IMR-90 (cell line): ENCODE measurements around the gene IFT57. TPM values are rescaled to one million over a fixed set of nuclear protein-coding genes. Genes with fewer than 3 reads are reported as not detected.

Source experiments
- ATAC-seq: fragments of 200-7000 bp; cut with Tn5 transposase; 2 replicates; pipeline ENCODE4 v1.9.1; 2020; ENCODE audit warnings: low read depth, mild to moderate bottlenecking, moderate library complexity
- BruUV-seq: library from RNA; stranded (reverse); fragments of 400-500 nt; replicated peaks from 2 replicates; lab custom pipeline; 2021; lab: Mats Ljungman, UMichigan
- CTCF ChIA-PET: fragments of 300-600 bp; formaldehyde crosslinking; extraction: SDS; loops from one replicate; lab custom pipeline; 2021; ENCODE audit warnings: antibody characterized with exemption; lab: Yijun Ruan, JAX
- POLR2A ChIA-PET: fragments of 300-600 bp; sonication (Branson Sonifier 250); formaldehyde crosslinking; loops from one replicate; lab custom pipeline; 2022; ENCODE audit warnings: antibody characterized with exemption; ENCODE audit not compliant: unreplicated experiment; lab: Charles Lee
- DNase-seq: peaks from one replicate; pipeline ENCODE4 v3.0.0; 2013
- H2AFZ ChIP-seq: replicated peaks from 2 replicates; pipeline ENCODE3; 2013; ENCODE audit warnings: low read length, mild to moderate bottlenecking; ENCODE audit not compliant: poor library complexity
- H2AK5ac ChIP-seq: 2 replicates; pipeline ENCODE4 v1.6.1; 2013; ENCODE audit warnings: low read depth, low read length, inconsistent platforms
- H2AK9ac ChIP-seq: replicated peaks from 2 replicates; pipeline ENCODE3; 2013; ENCODE audit warnings: mild to moderate bottlenecking, low read depth, low read length, moderate library complexity; ENCODE audit not compliant: poor library complexity
- H2BK120ac ChIP-seq: 2 replicates; pipeline ENCODE4 v1.6.1; 2013; ENCODE audit warnings: low read depth, low read length, inconsistent platforms
- H2BK15ac ChIP-seq: 3 replicates; pipeline ENCODE4 v1.6.1; 2013; ENCODE audit warnings: low read depth, low read length, inconsistent platforms
- H2BK20ac ChIP-seq: 2 replicates; pipeline ENCODE4 v1.6.1; 2013; ENCODE audit warnings: low read depth, mild to moderate bottlenecking, inconsistent platforms, low read length, moderate library complexity
- H2BK5ac ChIP-seq: 2 replicates; pipeline ENCODE4 v1.6.1; 2013; ENCODE audit warnings: mild to moderate bottlenecking, low read depth, low read length, inconsistent platforms; ENCODE audit not compliant: poor library complexity, severe bottlenecking
- H3K14ac ChIP-seq: replicated peaks from 2 replicates; pipeline ENCODE4 v1.6.1; 2013; ENCODE audit warnings: low read depth, low read length, inconsistent platforms
- H3K18ac ChIP-seq: 2 replicates; pipeline ENCODE4 v1.6.1; 2013; ENCODE audit warnings: low read depth, low read length, control low read depth
- H3K23ac ChIP-seq: 2 replicates; pipeline ENCODE4 v1.6.1; 2013; ENCODE audit warnings: low read depth, low read length, inconsistent platforms
- H3K27ac ChIP-seq: 2 replicates; pipeline ENCODE4 v1.5.1; 2013; ENCODE audit warnings: mild to moderate bottlenecking, control low read depth, low read length; ENCODE audit not compliant: insufficient read depth
- H3K27me3 ChIP-seq: 2 replicates; pipeline ENCODE4 v1.6.1; 2013; ENCODE audit warnings: low read length; ENCODE audit not compliant: control insufficient read depth, insufficient read depth
- H3K36me3 ChIP-seq: 2 replicates; pipeline ENCODE4 v1.6.1; 2013; ENCODE audit warnings: low read length, mixed read lengths; ENCODE audit not compliant: control insufficient read depth, insufficient read depth
- H3K4ac ChIP-seq: 2 replicates; pipeline ENCODE4 v1.6.1; 2013; ENCODE audit warnings: low read depth, low read length, inconsistent platforms
- H3K4me1 ChIP-seq: 2 replicates; pipeline ENCODE4 v1.6.1; 2013; ENCODE audit warnings: low read length, mixed read lengths; ENCODE audit not compliant: control insufficient read depth, insufficient read depth
- H3K4me2 ChIP-seq: 2 replicates; pipeline ENCODE4 v1.6.1; 2013; ENCODE audit warnings: low read depth, mild to moderate bottlenecking, control low read depth, low read length, moderate library complexity
- H3K4me3 ChIP-seq: 2 replicates; pipeline ENCODE4 v1.5.1; 2013; ENCODE audit warnings: low read depth, mild to moderate bottlenecking, control low read depth, low read length, moderate library complexity; ENCODE audit not compliant: insufficient read depth
- H3K56ac ChIP-seq: 2 replicates; pipeline ENCODE4 v1.6.1; 2013; ENCODE audit warnings: low read length, inconsistent platforms; ENCODE audit not compliant: insufficient read depth; ENCODE audit errors: extremely low read depth
- H3K79me1 ChIP-seq, 2 experiments: 2 replicates each; pipeline ENCODE4 v1.6.1; 2013; ENCODE audit warnings: low read length in 2 of 2, inconsistent platforms in 1 of 2, low read depth in 1 of 2
- H3K9ac ChIP-seq: 2 replicates; pipeline ENCODE4 v1.6.1; 2013; ENCODE audit warnings: low read depth, low read length, control low read depth
- H3K9me1 ChIP-seq: 2 replicates; pipeline ENCODE4 v1.6.1; 2013; ENCODE audit warnings: low read length, inconsistent platforms; ENCODE audit not compliant: insufficient read depth
- H3K9me3 ChIP-seq: 2 replicates; pipeline ENCODE4 v1.6.1; 2013; ENCODE audit warnings: low read length; ENCODE audit not compliant: control insufficient read depth, insufficient read depth
- H4K20me1 ChIP-seq: 2 replicates; pipeline ENCODE4 v1.6.1; 2013; ENCODE audit warnings: low read length, inconsistent platforms; ENCODE audit not compliant: insufficient read depth
- H4K5ac ChIP-seq: 2 replicates; pipeline ENCODE4 v1.6.1; 2013; ENCODE audit warnings: mild to moderate bottlenecking, low read depth, low read length, control low read depth
- H4K8ac ChIP-seq, 2 experiments: 2 replicates each; pipeline ENCODE4 v1.6.1; 2013; ENCODE audit warnings: low read depth in 2 of 2, low read length in 2 of 2, control low read depth in 1 of 2, inconsistent platforms in 1 of 2
- H4K91ac ChIP-seq: 2 replicates; pipeline ENCODE4 v1.6.1; 2013; ENCODE audit warnings: low read depth, low read length, inconsistent platforms; ENCODE audit not compliant: insufficient read depth
- BHLHE40 ChIP-seq: fragments of 150-350 bp; IDR thresholded peaks from 2 replicates; pipeline ENCODE4 v1.6.1; 2016; ENCODE audit warnings: mild to moderate bottlenecking, low read depth, low read length
- CEBPB ChIP-seq: IDR thresholded peaks from 2 replicates; pipeline ENCODE4 v1.6.1; 2012; ENCODE audit warnings: low read depth, low read length, improper control_type of control experiment
- CHD1 ChIP-seq: IDR thresholded peaks from 2 replicates; pipeline ENCODE4 v1.6.1; 2012; ENCODE audit warnings: low read depth, low read length, improper control_type of control experiment
- CTCF ChIP-seq: conservative IDR thresholded peaks from 2 replicates; pipeline ENCODE4 v1.5.1; 2012; ENCODE audit warnings: mild to moderate bottlenecking, low read depth, low read length, improper control_type of control experiment
- ELK1 ChIP-seq: fragments of 150-350 bp; IDR thresholded peaks from 2 replicates; pipeline ENCODE4 v1.6.1; 2016; ENCODE audit warnings: low read depth, mild to moderate bottlenecking, low read length, moderate library complexity, borderline replicate concordance
- FOS ChIP-seq: fragments of 150-350 bp; IDR thresholded peaks from 2 replicates; pipeline ENCODE4 v1.6.1; 2016; ENCODE audit warnings: low read depth, low read length
- MAFK ChIP-seq: IDR thresholded peaks from 2 replicates; pipeline ENCODE4 v1.6.1; 2012; ENCODE audit warnings: low read depth, low read length, improper control_type of control experiment
- MAZ ChIP-seq: IDR thresholded peaks from 2 replicates; pipeline ENCODE4 v1.6.1; 2012; ENCODE audit warnings: low read depth, mild to moderate bottlenecking, low read length, improper control_type of control experiment, moderate library complexity, borderline replicate concordance
- MXI1 ChIP-seq: IDR thresholded peaks from 2 replicates; pipeline ENCODE4 v1.6.1; 2012; ENCODE audit warnings: low read depth, mild to moderate bottlenecking, low read length, moderate library complexity, borderline replicate concordance
- NFE2L2 ChIP-seq: fragments of 150-350 bp; IDR thresholded peaks from 2 replicates; pipeline ENCODE4 v1.6.1; 2016; ENCODE audit warnings: low read depth, mild to moderate bottlenecking, low read length
- POLR2A ChIP-seq: IDR thresholded peaks from 2 replicates; pipeline ENCODE4 v1.6.1; 2012; ENCODE audit warnings: mild to moderate bottlenecking, low read depth, low read length
- RAD21 ChIP-seq: IDR thresholded peaks from 2 replicates; pipeline ENCODE4 v1.6.1; 2012; ENCODE audit warnings: low read length, improper control_type of control experiment
- RCOR1 ChIP-seq: IDR thresholded peaks from 2 replicates; pipeline ENCODE4 v1.6.1; 2012; ENCODE audit warnings: mild to moderate bottlenecking, low read length, improper control_type of control experiment; ENCODE audit not compliant: insufficient replicate concordance
- RFX5 ChIP-seq: IDR thresholded peaks from 2 replicates; pipeline ENCODE4 v1.8.0; 2012; ENCODE audit warnings: low read depth, mild to moderate bottlenecking, low read length, moderate library complexity
- SMC3 ChIP-seq: fragments of 150-350 bp; IDR thresholded peaks from 2 replicates; pipeline ENCODE4 v1.6.1; 2016; ENCODE audit warnings: low read depth, mild to moderate bottlenecking, antibody characterized with exemption, low read length, moderate library complexity
- USF2 ChIP-seq: fragments of 150-350 bp; IDR thresholded peaks from 2 replicates; pipeline ENCODE4 v1.6.1; 2017; ENCODE audit warnings: mild to moderate bottlenecking, antibody characterized with exemption, low read length, low read depth
- WGBS, 2 experiments: methylation state at CpG; one replicate each; pipeline versions ENCODE4 v1.1.5 to v1.1.7; 2013; ENCODE audit warnings: missing lambda C conversion rate in 2 of 2; ENCODE audit not compliant: insufficient read length in 1 of 2; ENCODE audit errors: extremely low coverage in 2 of 2; 5-methylcytosine and 5-hydroxymethylcytosine counted together
- dilution Hi-C: fragments of 300-500 bp; cut with HindIII; formaldehyde crosslinking; loops from one replicate; pipeline ENCODE4 v1.14.3; 2018; ENCODE audit warnings: low sequenced_read_pairs; ENCODE audit not compliant: unreplicated experiment
- in situ Hi-C: fragments of 300-500 bp; cut with MboI; formaldehyde crosslinking; loops from 3 replicates; pipeline ENCODE4 v1.14.3; 2019; ENCODE audit warnings: low sequenced_read_pairs, inconsistent platforms, mixed read lengths
- intact Hi-C: fragments of 100-400 bp; cut with micrococcal nuclease; formaldehyde crosslinking; loops from 2 replicates; pipeline ENCODE4 v1.10.0; 2022
- polyA plus RNA-seq, 3 experiments: library from polyadenylated mRNA; depleted of rRNA; stranded (reverse); fragments of >200 nt; gene quantifications; 2 replicates each; pipeline ENCODE4 v1.2.3, GENCODE V29; 2012; ENCODE audit warnings: low replicate concordance in 1 of 3
- total RNA-seq: library from RNA; depleted of rRNA; stranded (reverse); fragments of >200 nt; gene quantifications from 2 replicates; pipeline ENCODE4 v1.2.3, GENCODE V29; 2012

The IFT57 gene
- total and polyA plus RNA-seq, 2 of the 4 experiments (the other 2 are of a cell fraction), result 30.0 to 35.3 TPM

DNA sequence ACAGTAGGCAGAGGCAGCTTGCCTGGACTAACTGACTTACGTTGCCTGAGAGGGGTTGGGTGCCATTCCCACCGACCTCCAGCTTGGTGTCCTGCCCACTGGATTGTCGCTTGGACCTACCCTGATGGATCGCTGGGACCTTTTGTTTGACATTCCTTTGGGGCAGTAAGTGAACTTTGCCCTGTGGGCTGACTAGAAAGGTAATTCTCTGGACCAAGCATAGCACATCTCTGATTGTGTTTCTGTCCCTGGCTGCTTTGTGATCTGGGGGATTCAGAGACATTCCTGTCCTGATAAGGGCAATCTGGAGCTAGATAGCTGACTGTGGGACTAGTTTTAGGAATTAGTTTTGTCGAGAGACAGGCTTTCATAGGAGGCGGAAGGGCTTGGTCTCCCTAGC is 19.5 kb upstream of the IFT57 start:
- no CpG with 5 or more reads among the region's 6 CpGs for WGBS, 2 experiments
- H4K91ac ChIP-seq, result no peak overlapping the region
- intact Hi-C loops (no loop called here), dilution Hi-C loops (no loop called here), in situ Hi-C loops (no loop called here)
- H2BK120ac ChIP-seq, result no peak overlapping the region
- H3K18ac ChIP-seq, result no peak overlapping the region
- no peaks in the 10 kb centered on the region for H3K9me3 ChIP-seq
- H2AK9ac ChIP-seq, result no peak overlapping the region
- no peaks in the 10 kb centered on the region for H3K79me1 ChIP-seq
- DNase-seq, result no peak
- no peak overlapping the region for H4K5ac ChIP-seq
- H3K56ac ChIP-seq, result no peak overlapping the region
- no peak overlapping the region for H3K23ac ChIP-seq
- no peaks in the 10 kb centered on the region for H3K9me1 ChIP-seq
- no peaks in the 10 kb centered on the region for H3K4me1 ChIP-seq
- no TSS peak for BruUV-seq
- CTCF ChIA-PET, result no interaction called here
- H3K4ac ChIP-seq, result no peak overlapping the region
- no peak overlapping the region for H3K4me3 ChIP-seq
- TF ChIP-seq CEBPB (no peak), RAD21 (no peak), MXI1 (no peak), FOS (no peak), MAZ (no peak), MAFK (no peak), RCOR1 (no peak), USF2 (no peak), POLR2A (no peak), BHLHE40 (no peak), RFX5 (no peak), SMC3 (no peak), NFE2L2 (no peak), CTCF (no peak), ELK1 (no peak), CHD1 (no peak)
- H3K4me2 ChIP-seq, result no peak overlapping the region
- no peak overlapping the region for H2BK15ac ChIP-seq
- no peak overlapping the region for H3K9ac ChIP-seq
- no peak overlapping the region for H3K14ac ChIP-seq
- no peaks in the 10 kb centered on the region for H3K27me3 ChIP-seq
- no peak overlapping the region for H2BK5ac ChIP-seq
- no peak overlapping the region for H4K8ac ChIP-seq
- H3K36me3 ChIP-seq, result no peaks in the 10 kb centered on the region
- POLR2A ChIA-PET, result no interaction called here
- no peak for ATAC-seq
- no peaks in the 10 kb centered on the region for H4K20me1 ChIP-seq
- no peak overlapping the region for H3K27ac ChIP-seq
- H2AFZ ChIP-seq, result no peak overlapping the region
- H2BK20ac ChIP-seq, result no peak overlapping the region
- no peak overlapping the region for H2AK5ac ChIP-seq
